Forelimb muscle (tissue), 1 donor: Measurements from ENCODE around the gene CLDN10. TPM values are rescaled to one million over a fixed set of nuclear protein-coding genes. Genes with fewer than 3 reads are reported as not detected.

ENCODE experiments used
- DNase-seq: peaks from one replicate; pipeline ENCODE4 v3.0.0-alpha.2; 2013; ENCODE audit warnings: low read depth
- polyA plus RNA-seq: library from polyadenylated mRNA; unstranded; fragments of 120-200 nt; gene quantifications from one replicate; pipeline ENCODE4 v1.2.1, GENCODE V29; 2013; ENCODE audit not compliant: insufficient read length

Gene CLDN10
- polyA plus RNA-seq, 1 donor: 8.6 TPM

- no peak for DNase-seq
Observed at GRCh38 chr13:95601906-95602305, 49.4 kb downstream of the CLDN10 start.

DNA sequence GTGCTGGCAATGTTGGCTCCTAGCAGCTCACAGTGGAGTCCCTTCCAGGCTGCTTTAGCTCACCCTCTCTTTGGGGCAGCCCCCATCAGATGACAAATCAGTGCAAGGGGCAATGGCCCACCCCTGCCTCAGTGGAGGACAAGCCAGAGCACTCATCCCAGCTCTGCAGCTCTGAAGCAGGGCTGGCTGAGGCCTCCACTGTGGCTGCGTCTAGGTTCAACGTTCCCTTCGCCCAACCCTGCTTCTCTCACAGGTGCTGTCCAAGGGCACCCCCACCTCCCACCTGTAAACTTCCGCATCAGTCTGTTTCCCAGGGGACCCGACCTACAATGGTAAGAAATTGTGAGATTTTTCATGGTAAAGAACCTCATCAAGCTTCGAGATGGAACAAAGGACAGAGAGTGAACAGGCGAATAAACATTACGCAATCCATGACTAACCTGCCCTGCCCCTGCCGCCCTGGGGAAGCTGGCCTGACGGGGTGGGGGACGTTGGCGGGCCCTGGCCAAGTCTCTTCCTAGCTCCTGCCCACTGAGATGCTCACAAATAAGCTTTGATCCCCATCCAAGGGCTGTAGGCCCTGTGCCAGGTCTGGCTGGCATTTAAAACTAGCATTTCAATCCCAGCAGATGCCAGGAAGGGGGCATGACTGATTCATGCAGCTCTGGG is 51.5 kb downstream of the CLDN10 start:
- DNase-seq: no peak

DNA sequence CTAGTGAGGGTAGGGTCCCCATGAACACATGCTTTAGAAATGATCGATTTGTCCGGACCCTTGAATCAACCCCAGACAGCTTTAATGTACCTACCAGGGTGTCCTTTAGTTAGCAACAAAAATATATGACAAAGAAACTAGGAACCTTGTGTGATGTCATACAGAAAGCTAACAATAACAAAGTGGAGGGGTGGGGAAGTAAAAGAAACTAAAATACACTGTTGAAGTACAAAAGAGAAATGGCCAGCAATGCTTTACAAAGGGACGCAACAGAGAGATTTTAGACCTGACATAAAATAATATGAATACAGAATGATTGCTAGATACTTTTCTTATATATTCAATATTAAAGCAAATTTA is 52.0 kb downstream of the CLDN10 start:
- DNase-seq: no peak

DNA sequence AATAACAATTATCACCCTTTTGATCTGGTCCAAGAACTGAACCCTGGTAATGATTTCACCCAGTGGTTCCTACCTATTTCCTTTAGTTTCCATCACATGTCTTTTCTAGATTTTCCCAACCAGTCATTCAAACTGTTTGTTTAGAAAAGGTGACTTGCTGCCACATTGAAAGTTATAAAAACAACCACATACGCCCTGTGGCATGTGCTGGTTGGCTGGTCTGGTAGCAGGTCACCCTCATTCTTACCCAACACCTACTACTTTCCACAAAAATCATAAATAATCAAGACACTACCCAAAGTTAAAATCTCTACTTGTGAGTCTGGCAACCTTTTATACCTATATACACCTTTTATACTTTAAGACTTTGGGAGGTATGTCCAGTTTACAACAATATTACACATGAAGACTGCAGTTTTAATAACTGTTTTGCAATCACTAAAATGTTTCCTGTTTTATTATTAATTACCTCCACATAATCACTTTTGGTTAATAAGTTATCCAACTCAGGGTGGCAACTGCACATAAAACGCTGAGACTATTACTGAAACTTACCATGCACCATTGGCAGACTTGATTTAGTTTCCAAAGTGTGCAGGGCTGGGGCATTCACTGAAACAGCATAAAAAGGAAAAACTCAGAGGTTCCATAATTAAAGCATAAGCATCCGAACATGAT is 53.1 kb downstream of the CLDN10 start:
- no peak for DNase-seq

DNA sequence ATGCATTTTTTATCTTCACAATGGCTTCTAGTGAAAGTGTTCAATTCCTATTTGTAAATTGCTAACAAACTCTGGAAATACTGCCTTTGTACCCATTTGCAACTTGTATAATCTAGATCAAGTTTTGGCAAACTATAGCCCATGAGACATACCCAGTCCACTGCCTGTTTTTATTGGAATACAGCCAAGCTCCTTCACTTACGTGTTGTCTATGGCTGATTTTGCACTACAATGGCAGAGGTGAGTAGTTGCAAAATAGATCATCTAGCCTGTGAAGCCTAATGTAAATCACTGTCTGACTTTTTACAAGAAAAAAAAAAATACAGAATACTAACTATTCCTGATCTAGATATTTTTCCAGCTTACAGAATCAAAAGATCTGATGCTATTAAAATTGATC is 54.8 kb downstream of the CLDN10 start:
- no peak for DNase-seq

GRCh38 chr13:95608640-95609323 is 56.3 kb downstream of the CLDN10 start:
- DNase-seq: no peak

GRCh38 chr13:95614641-95615245 is 62.2 kb downstream of the CLDN10 start:
- DNase-seq: no peak

DNA sequence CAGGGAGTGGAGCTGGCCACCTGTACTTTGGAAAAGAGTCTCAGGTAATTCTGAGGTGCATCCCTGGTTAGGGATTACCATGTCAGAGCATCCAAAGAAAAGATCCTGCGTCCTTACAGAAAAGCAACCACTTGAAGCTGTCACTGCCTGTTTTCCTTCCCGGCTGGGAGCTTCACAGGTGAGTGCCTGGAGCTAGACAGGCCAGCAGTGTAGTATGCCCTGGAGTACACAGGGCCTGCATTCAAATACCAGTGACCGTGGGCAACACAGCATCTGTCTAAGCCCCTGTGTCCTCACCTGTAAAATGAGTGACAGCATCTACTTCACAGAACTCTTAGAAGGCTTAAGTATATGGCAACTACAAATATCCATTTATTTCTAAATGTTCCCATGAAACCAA is 63.0 kb downstream of the CLDN10 start:
- DNase-seq: no peak

DNA sequence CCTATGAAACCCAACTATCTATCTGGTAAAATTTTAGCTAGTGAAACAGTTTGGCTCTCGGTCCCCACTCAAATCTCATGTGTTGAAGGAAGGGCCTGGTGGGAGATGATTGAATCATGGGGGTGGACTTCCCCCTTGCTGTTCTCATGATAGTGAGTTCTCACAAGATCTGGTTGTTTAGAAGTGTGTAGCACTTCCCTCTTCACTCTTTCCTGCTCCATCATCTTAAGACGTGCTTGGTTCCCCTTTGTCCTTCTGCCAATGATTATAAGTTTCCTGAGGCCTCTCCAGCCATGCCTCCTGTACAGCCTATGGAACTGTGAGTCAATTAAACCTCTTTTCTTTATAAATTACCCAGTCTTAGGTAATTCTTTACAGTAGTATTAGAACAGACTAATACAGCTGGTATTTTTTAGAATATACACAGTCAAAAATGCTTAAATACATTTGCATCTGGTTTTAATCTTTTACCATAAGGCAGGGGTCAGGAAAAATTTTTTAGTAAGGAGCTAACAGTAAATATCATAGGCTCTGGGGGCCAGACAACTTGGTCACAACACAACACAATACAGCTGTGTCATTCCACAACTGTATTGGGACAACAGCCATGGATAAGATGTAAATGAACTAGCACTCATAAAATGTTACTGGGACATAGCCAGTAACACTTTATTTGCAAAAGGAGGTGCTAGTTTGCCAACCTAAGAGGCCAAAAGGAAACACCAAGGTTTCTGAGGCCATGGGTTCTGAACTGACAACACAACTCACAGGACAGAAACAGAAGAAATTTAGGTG is 67.7 kb downstream of the CLDN10 start:
- no peak for DNase-seq

DNA sequence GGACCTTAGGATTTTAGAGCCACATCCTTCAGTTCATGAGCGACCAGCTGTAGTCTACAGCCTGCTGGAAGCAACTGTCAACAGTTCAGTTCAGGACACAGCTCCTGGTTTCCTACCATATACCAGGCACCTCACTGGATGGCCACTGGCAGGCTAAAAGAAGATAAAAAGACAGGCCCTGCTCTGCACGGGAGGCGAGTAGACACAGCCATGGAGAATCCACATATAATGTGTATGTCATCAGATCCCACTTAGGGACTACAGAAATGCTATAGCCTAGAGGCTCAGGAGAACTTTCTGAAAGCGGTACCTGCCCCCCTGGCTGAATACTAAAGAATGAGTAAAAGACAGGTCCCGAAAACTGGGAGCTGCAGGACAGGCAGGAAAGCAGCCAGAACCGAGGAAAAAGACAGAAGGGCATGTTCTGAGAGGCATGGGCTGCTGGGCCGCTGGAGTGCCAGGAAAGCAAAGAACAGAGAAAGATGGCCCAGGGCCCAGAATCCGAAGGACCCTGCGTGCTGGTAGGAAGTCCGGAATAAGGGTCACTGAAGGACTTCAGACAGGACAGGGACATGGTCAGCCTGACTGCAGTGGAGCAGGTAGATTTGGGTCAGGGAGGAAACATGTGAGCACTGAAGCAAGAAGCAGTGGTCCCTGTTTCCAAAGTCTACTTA is 68.4 kb downstream of the CLDN10 start:
- no peak for DNase-seq

- no peak for DNase-seq
Observed at GRCh38 chr13:95623141-95623540, 70.6 kb downstream of the CLDN10 start.

- no peak for DNase-seq
Observed at GRCh38 chr13:95624020-95624419, 71.5 kb downstream of the CLDN10 start.

DNA sequence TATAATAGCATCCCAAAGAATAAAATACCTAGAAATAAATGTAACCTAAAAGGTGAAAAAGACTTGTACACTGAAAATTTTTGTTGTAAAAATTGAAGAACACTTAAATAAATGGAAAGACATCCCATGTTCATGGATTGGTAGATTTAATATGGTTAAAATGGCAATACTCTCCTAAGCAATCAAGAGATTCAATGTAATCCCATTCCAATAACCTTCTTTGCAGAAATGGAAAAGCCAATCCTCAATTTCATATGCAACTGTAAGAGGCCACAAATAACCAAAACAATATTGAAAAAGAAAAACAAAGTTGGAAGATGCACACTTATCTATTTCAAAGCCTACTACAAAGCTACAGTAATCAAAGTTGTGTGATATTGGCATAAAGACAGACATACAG is 74.2 kb downstream of the CLDN10 start:
- DNase-seq: no peak

- no peak for DNase-seq
Observed at GRCh38 chr13:95627590-95627989, 75.1 kb downstream of the CLDN10 start.

DNA sequence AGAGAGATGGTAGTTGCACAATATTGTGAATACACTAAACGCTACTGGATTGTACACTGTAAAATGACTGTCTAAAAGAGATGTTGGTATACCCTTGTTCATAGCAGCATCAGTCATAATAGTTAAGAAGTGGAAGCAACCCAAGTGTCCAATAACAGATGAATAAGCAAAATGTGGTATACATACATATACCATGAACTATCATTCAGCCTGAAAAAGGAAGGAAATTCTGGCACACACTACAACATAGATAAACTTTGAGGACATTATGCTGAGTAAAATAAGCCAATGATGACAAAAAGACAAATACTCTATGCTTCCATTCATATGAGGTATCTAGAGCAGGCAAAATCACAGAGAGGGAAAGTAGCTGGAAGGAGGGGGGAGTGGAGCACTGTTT is 76.0 kb downstream of the CLDN10 start:
- DNase-seq: no peak

GRCh38 chr13:95629071-95629470 is 76.6 kb downstream of the CLDN10 start:
- DNase-seq: no peak

Other genes starting within 250 kb of the CLDN10 start
- 27.0 TPM for gene DZIP1, start 92.0 kb downstream of the CLDN10 start, polyA plus RNA-seq
- 16.6 TPM for gene DNAJC3, start 124.4 kb downstream of the CLDN10 start, polyA plus RNA-seq